HPDE6-E6E7 (cell line): ENCODE results near the gene ADRB2.

ENCODE experiments used
- DNase-seq: peaks from one replicate; pipeline ENCODE4 v3.0.0; 2011; ENCODE audit warnings: missing footprints; ENCODE audit errors: extremely low spot score

ADRB2 gene

DNA sequence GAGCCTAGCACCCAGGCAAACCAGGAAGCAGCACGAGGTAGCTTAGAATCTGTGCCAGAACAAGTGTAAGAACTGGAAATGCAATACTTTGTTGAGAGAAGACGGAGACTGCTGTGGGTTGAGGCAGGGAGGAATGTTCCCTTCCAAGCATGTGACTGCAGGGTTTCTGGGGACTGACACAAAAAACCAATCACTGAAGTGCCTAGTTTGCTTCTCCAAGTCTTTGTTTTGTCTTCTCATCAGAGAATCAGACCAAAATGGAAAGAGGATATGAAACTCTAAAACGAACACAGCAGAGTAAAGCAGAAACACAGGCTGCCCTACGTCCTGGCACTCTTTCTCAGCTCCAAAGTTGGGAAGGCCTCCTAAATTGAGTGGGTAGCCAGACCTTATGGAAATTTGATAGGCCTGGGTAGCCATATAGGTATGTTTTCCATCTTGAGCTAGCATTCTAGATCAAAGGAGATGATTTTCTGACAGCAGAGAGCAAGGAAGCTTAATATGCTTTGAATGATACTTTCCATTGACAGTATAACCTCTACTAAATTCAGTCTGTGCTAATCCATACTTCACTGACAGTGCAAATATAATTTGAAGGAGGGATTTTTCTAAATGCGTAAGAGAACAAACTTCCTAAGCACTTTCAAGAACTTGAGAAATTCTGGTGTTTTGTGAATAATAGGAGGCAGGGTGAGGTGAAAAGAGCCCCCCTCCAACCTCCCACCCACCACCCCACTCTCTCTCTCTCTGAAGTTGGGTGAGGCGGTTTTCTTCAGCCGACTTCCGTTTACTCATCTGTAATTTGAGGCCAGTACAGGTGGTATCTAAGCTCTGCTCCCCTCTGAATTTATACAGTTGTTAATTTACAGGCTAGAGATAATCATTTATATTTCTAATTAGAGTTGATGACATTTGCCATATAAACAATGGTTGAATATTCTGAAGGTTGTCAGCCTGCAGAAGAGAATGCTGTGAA is 5.5 kb downstream of the ADRB2 start:
- no peak for DNase-seq

DNA sequence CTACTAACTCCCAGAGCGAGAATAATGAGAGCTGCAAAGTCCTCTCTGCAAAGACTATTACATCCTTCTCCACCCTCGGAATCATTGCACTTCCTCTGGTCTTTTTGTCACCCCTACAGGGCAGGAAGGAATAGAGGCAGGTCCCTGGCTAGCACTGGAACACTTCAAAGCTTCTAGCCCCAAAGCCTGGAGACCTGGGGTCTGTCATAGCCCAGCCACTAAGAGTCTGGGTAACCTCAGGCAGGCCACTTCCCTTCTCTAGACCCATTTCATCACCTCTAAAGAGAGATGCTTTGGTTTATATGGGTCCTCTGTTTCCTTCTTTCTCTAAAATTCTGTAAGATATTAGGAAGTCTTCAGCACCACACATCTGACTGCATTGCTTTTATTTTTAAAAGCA is 6.7 kb downstream of the ADRB2 start:
- no peak for DNase-seq

DNA sequence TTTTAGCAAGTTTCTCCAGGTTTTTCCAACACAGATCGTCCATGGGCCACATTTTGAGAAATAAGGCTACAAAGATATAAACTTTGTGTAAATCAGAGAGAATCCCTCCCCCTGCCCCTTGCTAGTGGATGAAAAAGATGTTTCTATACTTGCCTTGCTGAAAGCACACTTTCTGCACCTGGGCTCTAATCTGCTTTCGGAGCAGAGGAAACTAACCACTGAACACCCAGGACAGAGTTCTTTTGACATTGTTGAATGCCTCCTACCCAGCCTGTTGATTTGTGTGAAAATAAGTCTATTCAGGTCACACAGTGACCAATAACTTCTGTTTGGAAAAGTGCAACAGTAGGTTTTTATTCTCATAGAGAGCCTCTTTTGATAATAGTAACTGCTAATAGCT is 7.5 kb downstream of the ADRB2 start:
- no peak for DNase-seq

DNA sequence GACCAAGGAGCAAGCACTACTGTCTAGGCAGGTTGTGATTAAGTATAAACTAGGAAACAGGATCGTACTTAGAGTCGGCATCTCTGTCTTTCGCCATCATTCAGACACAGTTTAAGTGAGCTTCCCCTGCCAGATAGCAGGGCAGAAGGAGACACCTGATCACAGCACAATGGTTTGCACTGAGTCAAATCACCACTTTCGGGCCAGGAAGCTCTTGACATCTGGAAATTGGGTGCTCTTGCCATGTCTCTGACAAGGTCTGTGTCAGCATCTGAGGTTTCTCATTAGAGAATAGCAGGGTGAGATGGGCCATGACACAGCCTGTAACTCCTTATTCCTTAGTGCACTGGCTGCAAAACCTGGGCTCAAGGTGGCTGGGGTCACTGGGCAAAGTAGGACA is 8.3 kb downstream of the ADRB2 start:
- DNase-seq: no peak

DNA sequence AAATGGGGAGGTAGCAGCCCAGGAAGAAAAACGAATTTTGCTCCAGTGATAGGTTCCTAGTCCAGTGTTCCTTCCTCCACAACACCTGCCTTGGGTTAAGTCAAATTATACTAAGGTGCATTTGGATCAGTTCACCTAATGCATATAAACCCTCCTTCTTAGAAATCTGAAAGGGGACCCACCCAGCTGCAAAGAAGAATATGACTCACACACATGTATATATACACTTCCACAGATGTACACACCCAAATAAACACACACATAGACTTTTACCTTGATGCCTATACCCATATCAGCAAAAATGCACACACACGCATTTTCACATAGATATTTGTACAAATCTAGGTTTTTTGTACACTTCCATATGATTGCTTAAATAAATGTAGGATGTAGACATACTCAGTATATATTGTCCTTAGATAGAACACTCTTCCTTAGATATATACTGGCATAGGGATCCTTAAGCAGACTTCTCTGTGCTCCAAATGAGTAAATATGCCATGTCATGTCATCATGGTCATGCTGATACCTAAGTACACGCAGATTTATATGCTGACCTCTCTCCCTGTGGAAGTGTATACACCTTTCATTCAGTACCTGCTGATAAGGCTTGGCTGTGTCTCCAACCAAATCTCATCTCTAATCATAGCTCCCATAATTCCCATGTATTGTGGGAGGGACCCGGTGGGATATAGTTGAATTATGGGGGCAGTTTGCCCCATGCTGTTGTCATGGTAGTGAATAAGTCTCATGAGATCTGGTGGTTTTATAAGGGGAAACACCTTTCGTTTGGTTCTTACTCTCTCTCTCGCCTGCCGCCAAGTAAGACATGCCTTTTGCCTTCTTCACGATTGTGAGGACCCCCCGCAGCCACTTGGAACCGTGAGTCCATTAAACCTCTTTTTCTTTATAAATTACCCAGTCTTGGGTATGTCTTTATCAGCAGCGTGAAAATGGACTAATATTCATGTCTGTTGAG is 10.2 kb downstream of the ADRB2 start:
- DNase-seq: no peak

DNA sequence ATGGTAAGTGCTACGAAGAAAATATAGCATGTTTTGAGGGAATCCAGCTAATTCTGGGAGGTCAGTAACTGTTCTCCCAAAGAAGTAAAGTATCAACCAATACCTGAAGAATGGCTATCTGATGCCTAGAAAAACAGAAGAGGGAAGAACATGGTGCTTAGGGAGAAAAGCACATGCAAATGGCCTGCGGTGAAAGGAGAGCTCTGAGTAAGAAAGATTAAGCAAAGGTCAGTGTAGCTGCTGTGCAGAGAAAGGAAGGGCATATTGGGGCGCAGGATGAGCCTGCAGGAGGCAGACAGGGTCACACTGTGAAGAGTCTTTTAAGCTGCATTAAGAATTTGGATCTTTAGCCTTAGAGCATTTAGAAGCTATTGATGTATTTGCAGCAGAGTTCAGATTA is 11.0 kb downstream of the ADRB2 start:
- no peak for DNase-seq

DNA sequence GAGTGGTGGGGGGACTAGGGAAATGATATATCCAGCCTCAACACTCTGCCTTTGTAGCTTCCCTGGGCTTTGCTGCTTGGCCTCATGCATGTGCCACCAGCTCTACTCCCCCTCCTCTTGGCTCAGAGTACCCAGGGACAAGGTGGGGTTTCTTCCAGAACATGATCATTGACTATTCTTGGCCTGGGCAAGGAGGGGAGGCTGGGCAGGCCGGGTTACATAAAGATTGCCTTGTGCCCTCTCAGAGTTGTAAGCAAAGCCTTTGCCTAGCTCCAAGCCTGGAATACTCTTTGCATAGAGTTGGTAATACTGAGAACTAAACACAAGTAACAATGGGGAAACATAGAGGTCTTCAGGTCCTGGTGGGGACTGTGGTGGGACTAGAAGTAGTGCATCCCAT is 11.9 kb downstream of the ADRB2 start:
- no peak for DNase-seq

DNA sequence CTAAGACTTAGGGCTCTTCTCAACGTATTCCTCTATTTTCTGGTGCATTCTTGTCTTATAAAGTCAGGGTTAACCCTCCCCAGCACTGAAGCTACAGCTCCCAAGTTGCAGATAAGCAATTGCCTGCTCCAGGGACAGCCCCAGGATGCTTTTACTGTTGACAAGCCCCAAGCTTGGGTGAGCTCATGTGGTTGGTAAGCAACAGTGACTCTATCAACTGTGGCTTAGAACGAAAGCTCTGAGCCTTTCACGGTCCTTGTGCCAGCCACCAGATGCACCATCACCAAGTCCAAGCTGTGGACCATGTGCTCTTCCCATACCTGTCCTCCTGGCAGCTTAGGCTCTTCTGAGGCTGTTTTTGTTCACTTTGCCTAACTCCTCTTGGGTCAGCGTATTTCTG is 13.5 kb downstream of the ADRB2 start:
- no peak for DNase-seq

DNA sequence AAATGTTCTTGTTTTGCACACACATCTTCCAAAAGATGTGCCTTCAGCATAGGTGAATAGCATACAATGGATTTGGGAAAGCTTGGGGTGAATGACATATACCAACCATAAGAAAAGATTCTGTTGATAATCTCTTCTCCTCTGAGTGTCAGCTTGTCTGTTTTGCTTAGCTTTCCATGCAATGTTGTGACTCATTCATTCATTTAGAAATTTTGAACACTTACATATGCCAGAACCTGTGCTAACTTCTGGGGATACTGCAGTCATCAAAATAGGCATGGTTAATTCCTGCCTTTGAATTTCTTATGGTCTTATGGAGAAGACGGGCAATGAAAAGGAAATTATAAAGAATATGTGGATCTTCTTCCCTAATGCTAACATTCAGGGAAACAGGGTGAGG is 14.1 kb downstream of the ADRB2 start:
- no peak for DNase-seq

DNA sequence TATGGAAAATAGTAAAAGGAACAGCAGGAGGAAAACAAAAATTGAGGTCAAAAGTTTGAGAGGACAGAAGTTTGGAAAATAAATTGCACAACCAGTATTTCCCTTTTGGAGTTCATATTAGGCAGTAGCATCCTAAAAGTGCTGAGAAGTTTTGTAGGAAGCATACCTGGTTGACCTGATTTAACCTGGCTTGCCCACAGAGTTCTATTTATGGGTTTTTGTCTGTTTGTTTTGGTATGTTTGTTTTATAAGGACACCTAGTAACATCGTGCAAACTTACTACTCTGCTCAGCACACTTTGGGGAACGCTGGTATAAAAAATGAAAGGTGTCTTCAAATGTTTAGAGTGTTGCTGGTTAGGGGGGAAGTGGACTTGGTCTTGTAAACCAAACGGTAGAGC is 15.1 kb downstream of the ADRB2 start:
- no peak for DNase-seq

DNA sequence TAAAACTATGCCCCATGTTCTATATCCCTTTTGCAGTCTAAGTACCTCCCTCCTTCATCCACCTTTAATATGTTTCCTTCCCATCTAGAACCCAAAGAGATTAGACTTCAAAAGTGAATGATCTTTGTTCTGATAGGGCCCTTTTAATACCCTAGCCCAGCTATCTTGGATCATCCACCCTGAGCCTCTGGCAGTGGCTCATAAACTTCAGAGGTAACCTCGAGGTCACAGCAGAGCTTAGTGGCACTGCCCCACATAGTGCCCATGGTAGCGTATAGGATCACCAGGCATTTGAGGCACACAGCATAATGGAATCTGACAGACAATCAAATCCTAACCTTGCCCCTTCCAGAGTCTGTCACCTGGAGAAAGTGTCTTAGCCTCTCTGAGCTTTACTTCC is 15.8 kb downstream of the ADRB2 start:
- no peak for DNase-seq

DNA sequence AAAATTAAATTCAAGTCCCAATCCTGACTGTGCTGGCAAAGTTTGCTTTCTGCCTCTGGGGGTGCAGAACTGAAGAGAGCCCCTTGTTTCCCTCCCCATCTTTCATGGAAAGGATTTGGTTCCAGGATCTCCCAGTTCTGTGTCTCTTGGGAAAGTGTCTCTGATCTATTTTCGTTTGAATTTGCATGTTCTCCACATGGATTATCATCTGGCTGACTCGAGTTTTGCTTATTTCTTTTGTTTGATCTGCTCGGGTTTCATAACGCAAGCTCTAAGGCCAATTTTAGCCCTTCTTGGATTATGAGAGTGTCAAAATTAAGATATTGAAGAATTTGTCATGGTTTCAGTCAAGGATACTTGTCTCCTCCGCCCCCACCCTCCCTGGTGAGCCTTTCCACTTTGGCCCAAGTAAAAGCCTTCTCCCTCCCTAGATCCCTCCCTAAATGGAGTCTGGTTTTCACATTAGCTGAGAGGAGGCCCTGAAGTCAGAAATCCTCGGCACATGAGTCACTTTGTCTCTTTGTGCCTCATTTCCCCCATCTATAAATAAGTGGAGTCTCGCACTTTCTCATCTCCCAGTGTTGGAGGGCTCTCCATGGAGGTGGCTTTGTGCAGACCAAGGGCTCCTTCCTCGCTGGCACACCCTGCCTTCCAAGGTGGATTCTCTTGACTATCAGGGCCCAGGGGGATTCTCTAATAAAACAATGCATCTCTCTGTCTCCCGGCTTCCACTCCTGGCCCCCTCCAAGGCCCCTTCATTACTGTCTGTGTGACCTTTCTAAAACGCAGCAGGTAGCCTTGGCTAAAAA is 17.3 kb downstream of the ADRB2 start:
- no peak for DNase-seq

DNA sequence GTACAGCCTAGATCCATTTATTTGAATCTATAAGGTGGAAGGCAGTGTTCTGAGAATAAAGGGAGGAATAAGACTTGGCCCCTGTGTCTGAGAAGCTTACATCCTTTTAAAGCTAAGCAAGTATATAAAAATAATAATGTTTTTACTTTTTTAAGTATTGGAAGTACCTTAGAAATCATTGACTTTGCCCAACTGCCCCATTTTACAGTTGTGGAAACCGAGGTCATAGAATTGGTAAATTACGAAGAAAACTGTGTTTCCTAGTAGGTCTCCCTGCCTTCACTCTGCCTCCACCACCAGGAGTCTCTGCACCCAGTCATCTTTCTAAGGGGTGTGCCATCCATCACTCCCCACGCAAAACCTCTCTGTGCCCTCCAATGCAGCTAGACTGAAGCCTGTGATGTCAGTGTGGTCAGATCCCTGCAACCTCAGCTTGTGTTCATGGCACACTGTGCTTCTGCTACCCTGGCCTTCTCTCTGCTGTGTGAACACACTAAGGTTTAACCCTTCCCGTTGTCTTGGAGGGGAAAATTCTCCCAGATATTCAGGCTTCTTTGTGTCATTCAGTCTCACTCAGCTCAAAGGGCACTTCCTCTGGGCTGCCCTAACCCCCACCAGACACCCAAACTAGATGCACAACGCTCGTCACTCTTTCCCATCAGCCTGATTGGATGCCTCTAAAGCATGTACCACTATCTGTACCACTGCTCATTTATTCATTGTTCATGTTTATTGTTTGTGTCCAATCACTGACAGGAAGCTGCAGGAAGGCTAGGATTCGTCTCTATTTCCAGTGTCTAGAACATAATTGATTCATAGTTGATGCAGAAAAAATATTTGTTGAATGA is 18.2 kb downstream of the ADRB2 start:
- no peak for DNase-seq

DNA sequence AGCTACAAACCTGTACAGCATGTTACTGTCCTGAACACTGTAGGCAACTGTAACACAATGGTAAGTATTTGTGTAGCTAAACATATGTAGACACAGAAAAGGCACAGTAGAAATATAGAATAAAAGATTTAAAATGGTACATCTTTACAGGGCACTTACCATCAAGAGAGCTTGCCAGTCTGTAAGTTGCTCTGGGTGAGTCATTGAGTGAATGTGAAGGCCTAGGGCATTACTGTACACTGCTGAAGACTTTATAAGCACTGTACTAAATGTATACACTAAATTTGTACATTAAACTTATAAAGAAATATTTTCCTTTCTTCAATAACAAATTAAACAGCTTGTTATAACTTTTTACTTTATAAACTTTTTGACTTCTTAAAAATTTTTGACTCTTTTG is 20.5 kb downstream of the ADRB2 start:
- DNase-seq: no peak

DNA sequence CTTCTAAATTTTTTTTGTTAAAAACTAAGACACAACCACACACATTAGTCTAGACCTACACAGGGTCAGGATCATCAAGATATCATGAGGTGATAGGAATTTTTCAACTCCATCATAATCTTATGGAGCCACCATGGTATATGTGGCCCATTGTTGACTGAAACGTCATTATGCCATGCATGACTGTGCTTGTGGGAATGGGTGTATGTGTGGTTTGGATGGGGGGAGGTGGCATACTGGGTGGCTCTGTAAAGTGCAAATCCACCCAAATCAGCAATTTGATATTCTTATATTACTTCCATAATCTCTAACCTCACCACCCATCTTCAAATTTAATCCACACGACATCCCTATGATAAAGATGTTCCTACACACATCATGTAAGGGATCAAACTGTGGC is 21.0 kb downstream of the ADRB2 start:
- DNase-seq: no peak

DNA sequence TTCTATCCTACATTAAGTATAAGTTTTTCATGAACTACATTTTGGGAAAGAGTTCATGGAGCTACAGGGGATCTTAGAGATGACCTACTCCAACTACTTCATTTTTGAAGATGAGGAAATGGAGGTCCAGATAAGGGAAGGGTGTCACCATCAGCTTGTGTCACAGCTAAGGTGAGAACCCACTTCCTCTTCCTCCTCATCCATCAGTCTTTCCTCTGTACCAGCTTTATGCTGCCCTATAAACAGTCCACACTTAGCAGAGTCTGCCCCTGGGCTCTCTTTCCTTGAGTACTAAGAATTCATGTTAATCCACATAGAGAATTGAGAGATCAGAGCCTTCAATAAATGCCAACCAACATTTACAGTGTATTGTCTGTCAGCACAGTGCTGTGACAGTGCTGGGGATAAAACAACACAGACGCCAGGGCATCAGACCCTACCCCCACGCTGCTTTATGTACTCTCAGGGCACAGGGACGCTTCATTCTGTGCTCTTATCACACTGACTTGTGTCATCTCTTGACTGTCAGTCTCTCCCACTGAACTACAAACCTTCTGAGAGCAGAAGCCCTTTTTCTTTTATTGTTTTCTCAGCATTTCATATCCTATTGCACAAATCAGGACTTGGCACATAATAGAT is 22.1 kb downstream of the ADRB2 start:
- DNase-seq: no peak

DNA sequence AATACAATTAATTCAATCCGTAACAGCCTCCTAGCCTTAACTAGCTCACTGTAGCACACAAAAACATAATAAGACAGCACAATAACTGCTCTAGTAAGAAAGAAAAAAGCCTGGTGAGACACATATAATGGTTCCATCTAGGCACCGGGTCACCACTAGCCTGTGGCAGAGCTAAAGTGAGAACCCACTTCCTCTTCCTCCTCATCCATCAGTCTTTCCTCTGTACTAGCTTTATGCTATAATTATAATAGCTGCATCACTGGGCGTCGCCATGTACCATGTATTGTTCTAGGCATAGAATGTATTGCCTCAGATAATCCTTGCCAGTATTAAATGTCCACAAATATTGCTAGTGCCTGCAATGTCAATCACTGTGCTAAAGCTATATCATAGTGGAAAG is 23.1 kb downstream of the ADRB2 start:
- DNase-seq: no peak

DNA sequence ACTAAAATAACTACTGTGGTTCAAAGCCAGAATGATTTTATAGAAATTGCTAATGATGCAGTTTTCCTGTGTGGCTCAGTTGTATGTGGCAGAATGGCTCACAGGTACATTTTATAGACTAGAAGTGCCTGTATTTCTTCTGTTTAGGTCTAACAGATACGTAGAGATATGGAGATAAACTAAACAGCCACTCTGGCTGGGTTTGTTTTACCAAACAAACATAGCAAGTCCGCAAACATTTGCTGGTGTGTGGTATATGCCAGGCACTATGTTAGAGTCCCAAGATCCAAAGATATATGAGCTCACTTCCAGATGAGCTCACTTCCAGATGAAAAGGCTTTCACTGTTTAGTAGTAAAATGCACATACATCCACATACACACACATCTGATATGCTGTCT is 24.4 kb downstream of the ADRB2 start:
- no peak for DNase-seq

DNA sequence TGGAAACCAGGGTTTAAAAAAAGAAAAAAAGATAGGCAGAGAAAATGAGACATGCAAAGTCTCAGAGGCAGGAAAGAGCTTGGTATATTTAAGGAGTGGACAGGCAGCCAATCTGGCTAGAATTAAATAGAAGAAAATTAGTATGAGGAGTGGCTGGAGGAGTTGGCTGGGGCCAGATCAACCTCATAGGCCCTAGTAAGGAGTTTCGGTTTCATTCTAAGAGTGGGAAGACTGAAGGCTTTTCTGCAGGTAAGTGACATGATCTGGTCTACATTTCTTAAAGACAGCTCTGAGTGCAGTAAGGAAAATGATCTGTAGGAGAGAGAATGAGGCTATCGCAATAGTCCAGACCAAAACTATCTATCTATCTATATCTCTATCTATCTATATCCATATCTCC is 27.5 kb downstream of the ADRB2 start:
- DNase-seq: no peak

DNA sequence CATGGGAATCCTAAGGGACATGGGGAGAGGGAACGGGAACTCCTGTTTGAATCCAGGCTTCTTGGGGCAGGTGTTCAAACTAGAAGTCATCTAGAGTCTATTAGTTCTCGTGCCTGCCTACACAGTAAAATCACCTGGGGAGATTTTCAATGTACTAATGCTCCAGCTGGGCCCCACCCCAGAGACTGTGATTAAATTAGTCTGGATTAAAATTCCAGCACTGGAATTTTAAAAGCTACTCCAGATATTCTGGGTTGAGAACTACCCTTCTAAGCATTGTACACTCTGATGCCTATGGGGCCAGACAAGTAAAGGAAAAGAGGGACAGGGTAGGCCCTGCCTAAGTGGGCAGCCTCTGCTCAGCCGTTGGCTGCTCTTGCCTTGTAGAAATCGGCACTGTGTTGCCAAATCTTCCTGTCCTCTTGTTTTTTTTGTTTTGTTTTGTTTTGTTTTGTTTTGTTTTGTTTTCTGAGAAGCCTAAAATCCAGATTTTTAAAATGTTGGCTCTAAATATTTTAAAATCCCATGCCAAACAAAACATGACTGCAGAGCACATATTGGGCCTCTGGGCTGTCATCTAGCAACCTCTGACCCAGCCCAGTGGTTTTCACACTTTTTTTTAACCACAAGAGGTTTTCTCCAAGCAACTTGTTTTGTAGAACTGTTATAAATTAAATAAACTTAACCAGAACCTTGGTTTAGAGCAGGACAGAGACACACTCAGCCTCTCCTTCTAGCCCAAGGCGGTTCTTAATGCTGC is 29.0 kb downstream of the ADRB2 start:
- DNase-seq: no peak
